ENCODE data around the gene TP53INP2. TPM values are rescaled to one million over a fixed set of nuclear protein-coding genes. Genes with fewer than 3 reads are reported as not detected.

The TP53INP2 gene
- total RNA-seq, 2 donors from 2014 or later = 59.5 to 66.0 TPM

DNA sequence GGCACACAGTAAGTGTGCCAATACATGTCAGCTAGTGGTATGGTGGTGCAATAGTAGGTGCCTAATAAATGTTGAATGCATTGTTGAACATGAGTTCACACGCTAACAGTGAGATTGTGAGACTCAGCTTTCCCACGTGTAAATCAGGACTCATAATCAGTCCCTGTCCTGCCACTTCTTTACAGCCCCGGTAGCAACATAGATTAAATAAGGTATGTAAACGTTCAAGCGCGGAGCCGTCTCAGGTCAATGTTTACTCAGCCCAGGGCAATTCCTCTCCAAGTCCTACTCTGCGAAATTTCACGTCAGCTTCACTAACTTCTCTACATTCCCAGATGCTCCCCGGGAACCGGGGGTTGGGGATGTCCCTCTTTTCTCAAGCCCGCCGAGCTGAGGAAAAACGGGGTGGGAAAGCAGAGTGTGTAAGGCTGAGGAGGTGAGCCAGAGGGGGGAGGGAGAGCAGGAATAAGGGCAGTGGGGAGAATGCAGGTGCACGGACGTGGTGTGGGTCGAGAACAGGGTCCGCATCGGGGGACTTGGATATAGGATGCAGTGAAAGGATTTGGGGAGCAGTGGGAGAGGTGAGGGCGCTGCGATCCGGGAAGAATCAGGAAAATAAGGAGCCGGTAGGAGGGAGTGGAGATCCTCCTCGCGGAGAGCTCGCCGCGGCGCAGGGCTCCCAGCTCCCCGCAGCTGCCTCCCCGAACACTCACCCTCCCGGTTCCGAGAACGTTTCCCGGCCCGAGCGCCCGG is 544 bp upstream of the TP53INP2 start:
- Histone ChIP-seq H3K4me1 (peaks cover 0 to 48% of the 10 kb centered on the region in 2 donors), H3K36me3 (no peaks in the 10 kb centered on the region), H3K4me3 (peak overlapping the region; percentile 65 to 96), H3K27ac (peak overlapping the region; percentile 100), H3K9me3 (no peaks in the 10 kb centered on the region), H3K27me3 (no peaks in the 10 kb centered on the region)
- TF ChIP-seq, protein P1, sequence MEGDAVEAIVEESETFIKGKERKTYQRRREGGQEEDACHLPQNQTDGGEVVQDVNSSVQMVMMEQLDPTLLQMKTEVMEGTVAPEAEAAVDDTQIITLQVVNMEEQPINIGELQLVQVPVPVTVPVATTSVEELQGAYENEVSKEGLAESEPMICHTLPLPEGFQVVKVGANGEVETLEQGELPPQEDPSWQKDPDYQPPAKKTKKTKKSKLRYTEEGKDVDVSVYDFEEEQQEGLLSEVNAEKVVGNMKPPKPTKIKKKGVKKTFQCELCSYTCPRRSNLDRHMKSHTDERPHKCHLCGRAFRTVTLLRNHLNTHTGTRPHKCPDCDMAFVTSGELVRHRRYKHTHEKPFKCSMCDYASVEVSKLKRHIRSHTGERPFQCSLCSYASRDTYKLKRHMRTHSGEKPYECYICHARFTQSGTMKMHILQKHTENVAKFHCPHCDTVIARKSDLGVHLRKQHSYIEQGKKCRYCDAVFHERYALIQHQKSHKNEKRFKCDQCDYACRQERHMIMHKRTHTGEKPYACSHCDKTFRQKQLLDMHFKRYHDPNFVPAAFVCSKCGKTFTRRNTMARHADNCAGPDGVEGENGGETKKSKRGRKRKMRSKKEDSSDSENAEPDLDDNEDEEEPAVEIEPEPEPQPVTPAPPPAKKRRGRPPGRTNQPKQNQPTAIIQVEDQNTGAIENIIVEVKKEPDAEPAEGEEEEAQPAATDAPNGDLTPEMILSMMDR (IDR thresholded peaks at IDR 0.05) = no peak
- no peak for DNase-seq (ENCODE audit: low spot score)

DNA sequence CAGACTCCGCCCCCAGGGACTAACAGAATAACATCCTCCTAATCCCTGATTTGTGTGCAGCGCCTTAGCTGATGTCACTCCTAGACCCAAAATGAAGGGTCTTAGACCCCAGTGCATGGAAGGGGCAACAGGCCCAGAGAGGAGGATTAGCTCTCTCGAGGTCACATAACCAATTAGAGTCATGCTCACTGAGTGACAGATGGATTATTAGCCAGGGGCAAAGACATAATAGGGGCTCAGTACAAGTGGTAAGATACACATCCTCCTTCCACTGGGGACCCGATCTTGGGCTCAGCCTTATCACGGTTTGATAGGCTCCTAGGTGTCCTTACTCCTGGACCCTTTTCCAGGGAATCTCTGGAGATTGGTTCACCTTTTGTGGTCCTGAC is 858 bp downstream of the TP53INP2 start:
- peaks cover 0 to 60% of the 10 kb centered on the region in 2 donors for H3K4me1 ChIP-seq
- H3K36me3 ChIP-seq = no peaks in the 10 kb centered on the region
- TF ChIP-seq, protein P1 (IDR thresholded peaks at IDR 0.05) = no peak
- no peaks in the 10 kb centered on the region for H3K27me3 ChIP-seq
- peak overlapping the region; percentile 100 for H3K27ac ChIP-seq
- no peak for DNase-seq (ENCODE audit: low spot score)
- no peaks in the 10 kb centered on the region for H3K9me3 ChIP-seq
- H3K4me3 ChIP-seq = peak overlapping the region; percentile 65 to 96

DNA sequence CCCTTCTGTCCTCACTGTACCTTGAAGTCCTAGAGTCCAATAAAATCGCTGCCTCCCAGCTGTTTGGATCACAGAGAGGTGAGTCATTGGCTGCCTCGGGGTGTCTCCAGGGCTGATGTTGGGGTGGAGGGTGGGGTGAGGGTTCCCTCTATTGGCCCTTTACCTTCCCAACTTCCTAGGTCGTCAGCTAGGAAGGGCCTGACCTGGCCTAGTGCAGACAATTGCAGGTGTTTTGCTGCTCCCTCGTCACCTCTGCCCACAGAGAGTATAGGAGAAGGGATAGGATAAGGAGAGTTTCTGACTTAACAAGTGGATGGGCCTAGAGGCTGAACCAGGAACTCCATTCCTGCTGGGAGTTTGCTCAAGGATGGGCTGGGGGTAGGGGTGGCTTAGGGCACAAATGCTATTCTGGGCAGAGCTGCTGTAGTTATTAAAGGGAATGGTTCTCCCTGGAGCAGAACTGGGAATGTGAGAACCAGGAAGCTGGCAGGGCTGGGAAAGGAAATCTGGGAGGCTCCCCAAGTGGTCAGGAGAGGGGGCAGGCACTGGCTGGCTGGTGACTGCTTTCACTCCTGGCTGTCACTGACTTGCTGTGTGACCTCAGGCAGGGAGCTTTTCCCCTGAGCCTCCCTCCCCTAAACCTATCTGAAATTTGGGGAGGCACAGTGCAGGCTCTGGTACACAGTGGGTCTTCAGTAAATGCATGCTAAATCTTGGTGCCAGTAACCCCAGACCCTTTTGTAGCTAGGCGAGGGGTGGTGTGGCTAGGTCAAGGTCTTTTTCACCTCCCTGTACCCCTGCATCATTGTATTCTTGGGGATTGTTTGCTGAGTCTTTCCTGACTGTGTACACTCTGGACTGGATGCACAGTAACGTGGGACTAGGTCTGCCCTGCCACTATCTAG is 1.5 kb downstream of the TP53INP2 start:
- H3K27me3 ChIP-seq = no peaks in the 10 kb centered on the region
- H3K4me3 ChIP-seq = peak overlapping the region; percentile 65 to 96
- no peaks in the 10 kb centered on the region for H3K9me3 ChIP-seq
- H3K27ac ChIP-seq = peak overlapping the region; percentile 100
- TF ChIP-seq, protein P1 (IDR thresholded peaks at IDR 0.05) = no peak
- H3K36me3 ChIP-seq = peaks cover 3% of the 10 kb centered on the region
- H3K4me1 ChIP-seq = peaks cover 0 to 67% of the 10 kb centered on the region in 2 donors
- DNase-seq (ENCODE audit: low spot score) = no peak

DNA sequence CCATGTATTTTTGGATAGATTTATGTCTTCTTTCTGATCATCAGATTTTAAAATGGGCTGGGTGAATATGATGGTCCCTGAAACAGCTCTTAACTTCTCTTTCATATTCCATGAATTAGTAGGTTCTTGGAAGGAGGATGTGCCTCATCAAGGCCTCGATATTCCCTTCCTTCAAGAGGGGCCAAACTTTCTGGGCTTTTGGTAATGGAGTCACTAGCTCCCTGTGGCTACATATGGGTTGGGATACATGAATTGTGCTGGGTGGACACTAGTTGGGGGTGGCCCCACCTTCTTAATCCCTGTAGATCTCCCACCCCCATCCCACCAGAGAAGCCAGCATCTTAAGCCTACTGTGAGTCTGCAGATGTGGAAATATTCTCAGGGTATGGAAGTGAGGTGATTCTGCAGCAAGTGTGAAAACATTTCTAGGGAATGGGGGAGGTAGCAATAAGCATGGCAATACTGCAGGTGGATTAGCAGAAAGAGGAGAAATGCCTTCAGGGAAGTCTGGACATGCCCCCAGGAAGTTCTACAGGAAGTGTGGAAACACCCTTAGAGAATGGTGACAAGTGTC is 2.2 kb downstream of the TP53INP2 start:
- Histone ChIP-seq H3K4me3 (peak overlapping the region; percentile 1 to 96), H3K9me3 (no peaks in the 10 kb centered on the region), H3K27me3 (no peaks in the 10 kb centered on the region), H3K27ac (peak overlapping the region; percentile 100), H3K4me1 (peaks cover 0 to 67% of the 10 kb centered on the region in 2 donors), H3K36me3 (peaks cover 10% of the 10 kb centered on the region)
- DNase-seq (ENCODE audit: low spot score) = no peak
- TF ChIP-seq, protein P1 (IDR thresholded peaks at IDR 0.05) = no peak

DNA sequence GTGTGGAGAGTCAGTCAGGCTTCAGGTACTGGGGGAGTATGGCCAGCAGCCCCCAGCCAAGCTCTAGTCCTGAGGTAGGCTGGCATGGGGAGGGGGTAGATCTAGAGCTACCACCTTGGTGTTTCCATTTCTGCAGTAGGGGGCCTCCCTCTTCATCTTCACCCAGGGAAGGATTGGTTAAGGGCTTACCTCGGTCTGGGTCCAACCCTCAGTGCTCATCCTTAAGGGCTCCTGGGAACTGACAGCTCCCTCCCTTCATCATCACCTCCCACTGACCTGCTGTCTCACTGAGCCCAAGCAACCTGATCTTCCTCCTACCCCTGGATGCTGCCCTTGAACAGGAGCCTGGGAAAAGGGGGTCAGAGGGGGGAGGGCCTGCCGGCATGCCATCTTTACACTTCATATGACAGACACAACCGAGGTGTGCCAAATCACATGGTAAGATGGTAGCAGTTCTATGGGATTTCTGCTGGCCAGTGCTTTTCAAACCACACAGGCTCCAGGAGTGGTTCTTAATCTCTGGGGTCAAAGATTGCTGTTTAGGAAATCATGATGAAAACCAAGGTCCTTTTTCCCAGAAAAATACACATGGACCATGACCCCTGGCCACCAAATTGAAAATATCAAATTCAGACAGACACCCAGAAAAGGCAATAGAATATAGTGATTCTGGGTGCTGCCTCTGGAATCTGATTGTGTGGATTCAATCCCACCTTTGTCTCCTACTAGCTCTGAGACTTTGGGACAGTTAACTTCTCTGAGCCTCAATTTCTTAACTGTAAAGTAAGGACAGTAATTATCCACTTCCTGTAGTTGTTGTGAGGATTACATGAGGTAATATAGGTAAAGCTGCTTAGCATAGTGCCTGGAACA is 3.0 kb downstream of the TP53INP2 start:
- Histone ChIP-seq H3K4me1 (peaks cover 0 to 67% of the 10 kb centered on the region in 2 donors), H3K4me3 (no peak overlapping the region)

More for the DNA sequence above, 3.0 kb downstream of the TP53INP2 start:
- peaks cover 17% of the 10 kb centered on the region for H3K36me3 ChIP-seq
- DNase-seq (ENCODE audit: low spot score) = no peak
- peak overlapping the region; percentile 100 for H3K27ac ChIP-seq
- TF ChIP-seq, protein P1 (IDR thresholded peaks at IDR 0.05) = no peak
- H3K27me3 ChIP-seq = no peaks in the 10 kb centered on the region
- H3K9me3 ChIP-seq = no peaks in the 10 kb centered on the region

Data from right atrium auricular region (tissue), 2 donors.